GM12878 (cell line): ENCODE results near the gene AKNA. TPM values are rescaled to one million over a fixed set of nuclear protein-coding genes. Genes with fewer than 3 reads are reported as not detected.

Experiments used
- ATAC-seq: fragments of 200-7000 bp; cut with Tn5 transposase; 3 replicates; pipeline ENCODE4 v1.9.1; 2020; ENCODE audit warnings: mild to moderate bottlenecking, moderate library complexity
- BruUV-seq: library from RNA; stranded (reverse); fragments of 400-500 nt; replicated peaks from 2 replicates; lab custom pipeline; 2021; lab: Mats Ljungman, UMichigan
- CTCF ChIA-PET: fragments of 300-600 bp; sonication (Branson Sonifier 250); formaldehyde crosslinking; extraction: SDS; loops from one replicate; lab custom pipeline; 2021; ENCODE audit warnings: inconsistent platforms; lab: Yijun Ruan, JAX
- POLR2A ChIA-PET: fragments of 350-600 bp; formaldehyde crosslinking; extraction: SDS; loops from one replicate; lab custom pipeline; 2021; ENCODE audit warnings: inconsistent platforms; lab: Charles Lee
- RAD21 ChIA-PET: fragments of 300-600 bp; sonication (Branson Sonifier 250); formaldehyde crosslinking; loops from one replicate; lab custom pipeline; 2023; ENCODE audit warnings: antibody characterized with exemption; ENCODE audit not compliant: unreplicated experiment; lab: Charles Lee
- SMC1A ChIA-PET: fragments of 300-600 bp; sonication (Branson Sonifier 250); formaldehyde crosslinking; loops from one replicate; lab custom pipeline; 2023; ENCODE audit not compliant: unreplicated experiment, uncharacterized antibody; lab: Charles Lee
- DNase-seq: peaks from one replicate; pipeline ENCODE4 v3.0.0-alpha.2; 2011; ENCODE audit warnings: low read depth, low spot score
- FAIRE-seq: peaks from 3 replicates; lab custom pipeline; 2011; peaks lifted over from hg19 to GRCh38; lab: Jason Lieb, UNC
- H2AFZ ChIP-seq: 2 replicates; pipeline ENCODE4 v1.6.0; 2011; ENCODE audit warnings: low read depth, low read length, control low read depth; ENCODE audit not compliant: control insufficient read depth
- H3K27ac ChIP-seq: 2 replicates; pipeline ENCODE4 v1.5.1; 2011; ENCODE audit warnings: control low read depth; ENCODE audit not compliant: control insufficient read depth, insufficient read depth
- H3K27me3 ChIP-seq, 2 experiments: replicated peaks in 1 of 2; 2 replicates each; pipeline versions ENCODE4 v1.6.0 to v1.6.1; 2011; ENCODE audit warnings: low read length in 1 of 2; ENCODE audit not compliant: control insufficient read depth in 2 of 2, insufficient read depth in 2 of 2
- H3K36me3 ChIP-seq, 2 experiments: 2 replicates each; pipeline ENCODE4 v1.5.1; 2011; ENCODE audit warnings: low read length in 1 of 2; ENCODE audit not compliant: control insufficient read depth in 2 of 2, insufficient read depth in 2 of 2
- H3K4me1 ChIP-seq: 2 replicates; pipeline ENCODE4 v1.6.1; 2011; ENCODE audit warnings: mild to moderate bottlenecking, low read length, moderate library complexity, mixed read lengths; ENCODE audit not compliant: control insufficient read depth, insufficient read depth
- H3K4me2 ChIP-seq: 2 replicates; pipeline ENCODE4 v1.6.0; 2011; ENCODE audit warnings: control low read depth; ENCODE audit not compliant: control insufficient read depth, insufficient read depth
- H3K4me3 ChIP-seq: fragments of 200-600 bp; sonication (generic); 2 replicates; pipeline ENCODE4 v1.5.1; 2016
- H3K79me2 ChIP-seq: 2 replicates; pipeline ENCODE4 v1.6.0; 2011; ENCODE audit warnings: low read length; ENCODE audit not compliant: control insufficient read depth, insufficient read depth
- H3K9ac ChIP-seq: 2 replicates; pipeline ENCODE4 v1.8.0; 2011; ENCODE audit warnings: low read length, control low read depth, mixed read lengths; ENCODE audit not compliant: control insufficient read depth, insufficient read depth
- H3K9me3 ChIP-seq: replicated peaks from 3 replicates; pipeline ENCODE4 v1.5.1; 2011; ENCODE audit warnings: mild to moderate bottlenecking, low read length; ENCODE audit not compliant: control insufficient read depth, insufficient read depth
- H4K20me1 ChIP-seq: 2 replicates; pipeline ENCODE4 v1.6.0; 2011; ENCODE audit not compliant: control insufficient read depth, insufficient read depth
- BRCA1 ChIP-seq: IDR thresholded peaks from 2 replicates; pipeline ENCODE4 v1.6.1; 2011; ENCODE audit warnings: low read depth, low read length, improper control_type of control experiment
- RBBP5 ChIP-seq: fragments of 200-600 bp; sonication (generic); conservative IDR thresholded peaks from 2 replicates; pipeline ENCODE4 v1.6.1; 2016
- SPI1 ChIP-seq: IDR thresholded peaks from 2 replicates; pipeline ENCODE4 v1.6.1; 2011; ENCODE audit warnings: low read depth, mild to moderate bottlenecking, low read length, moderate library complexity, borderline replicate concordance; ENCODE audit not compliant: insufficient read depth
- WGBS: methylation state at CpG from one replicate; pipeline ENCODE4 v1.1.6; 2016; ENCODE audit warnings: low lambda C conversion rate; ENCODE audit not compliant: insufficient replicate concordance, insufficient coverage; ENCODE audit errors: missing lambda C conversion rate; 5-methylcytosine and 5-hydroxymethylcytosine counted together
- in situ Hi-C: fragments of 300-500 bp; cut with MboI; formaldehyde crosslinking; loops from 9 replicates; pipeline ENCODE4 v1.14.3; 2018; ENCODE audit warnings: mixed read lengths
- intact Hi-C: fragments of 100-400 bp; cut with micrococcal nuclease; formaldehyde crosslinking; loops from one replicate; pipeline ENCODE4 v1.14.2; 2022; ENCODE audit not compliant: unreplicated experiment
- polyA plus RNA-seq, 11 experiments: library from polyadenylated mRNA; depleted of rRNA in 4 of 11; unstranded in 6 of 11; stranded (reverse) in 5 of 11; fragments of >200 nt; fragmentation: Nextera tagmentation in 4 of 11; fragmentation: Illumina TruSeq in 1 of 11; extraction: Ambion mirVana in 4 of 11; extraction: Trizol in 1 of 11; gene quantifications; 1 replicate in 1 of 11; 2 replicates in 10 of 11; pipeline versions ENCODE4 v1.2.1 to v1.2.3, GENCODE V29; 2011 to 2016; ENCODE audit warnings: inconsistent platforms in 2 of 11, missing spikeins in 2 of 11, low read depth in 1 of 11
- total RNA-seq, 4 experiments: library from RNA; depleted of rRNA in 3 of 4; stranded (reverse); fragments of >200 nt in 3 of 4; fragmentation: Illumina TruSeq in 1 of 4; extraction: Trizol in 1 of 4; gene quantifications; 2 replicates each; pipeline versions ENCODE4 v1.2.1 to v1.2.3, GENCODE V29; 2013 to 2021
- TF ChIP-seq, protein P1 (sequence below): IDR thresholded peaks from 2 replicates; pipeline ENCODE4 v1.6.1; 2011; ENCODE audit warnings: low read depth, low read length, improper control_type of control experiment, borderline replicate concordance
- TF ChIP-seq, protein P2 (sequence below): fragments of 450-650 bp; IDR thresholded peaks from 2 replicates; pipeline ENCODE4 v1.6.1; 2017; ENCODE audit warnings: mild to moderate bottlenecking, low read depth, inconsistent platforms; ENCODE audit not compliant: poor library complexity, severe bottlenecking
- TF ChIP-seq, protein P3 (sequence below): fragments of 450-650 bp; IDR thresholded peaks from 2 replicates; pipeline ENCODE4 v1.6.1; 2016; ENCODE audit warnings: mild to moderate bottlenecking
- TF ChIP-seq, protein P4 (sequence below): fragments of 450-650 bp; IDR thresholded peaks from 2 replicates; pipeline ENCODE4 v1.6.1; 2017; ENCODE audit warnings: mild to moderate bottlenecking, moderate library complexity

AKNA gene
- total and polyA plus RNA-seq, 10 of the 15 experiments (the other 5 are each of a cell fraction or from before 2014, with no cell fraction given), result 1.6 to 132 (median 35.3) TPM

DNA sequence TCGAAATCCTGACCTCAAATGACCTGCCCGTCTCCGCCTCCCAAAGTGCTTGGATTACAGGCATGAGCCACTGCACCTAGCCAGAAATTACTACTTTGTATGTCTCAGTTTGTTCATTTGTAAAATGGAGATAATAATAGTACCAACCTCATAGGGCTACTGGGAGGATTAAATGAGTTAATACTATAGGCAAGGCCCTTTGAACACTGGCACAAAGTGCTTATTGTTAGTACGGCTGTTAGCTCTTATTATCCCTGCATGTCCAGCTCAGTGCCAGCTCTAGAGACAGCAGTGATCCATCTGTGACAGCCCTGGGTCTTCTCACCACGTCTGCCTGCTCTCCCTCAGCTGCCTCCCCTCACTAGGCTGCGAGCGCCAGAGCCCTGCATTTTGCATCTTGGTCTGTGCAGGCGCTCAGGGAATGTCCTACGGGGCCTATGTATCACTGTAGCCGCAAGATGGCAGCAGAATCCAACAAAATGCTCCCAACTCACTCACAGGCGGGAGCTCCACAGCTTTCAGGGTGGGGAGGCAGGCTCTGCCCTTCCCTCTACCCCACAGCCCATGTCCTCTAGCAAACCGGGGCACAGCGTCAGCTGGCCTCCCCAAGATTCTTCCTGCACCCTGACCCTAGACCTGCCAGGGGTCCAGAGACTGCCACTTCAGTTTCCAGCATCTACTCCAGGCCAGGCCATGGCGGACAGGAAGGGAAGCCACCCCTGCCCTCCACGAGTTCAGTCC, 17.7 kb upstream of the AKNA start (continued):
- TF ChIP-seq BRCA1 (no peak), RBBP5 (no peak)
- TF ChIP-seq, protein P1, sequence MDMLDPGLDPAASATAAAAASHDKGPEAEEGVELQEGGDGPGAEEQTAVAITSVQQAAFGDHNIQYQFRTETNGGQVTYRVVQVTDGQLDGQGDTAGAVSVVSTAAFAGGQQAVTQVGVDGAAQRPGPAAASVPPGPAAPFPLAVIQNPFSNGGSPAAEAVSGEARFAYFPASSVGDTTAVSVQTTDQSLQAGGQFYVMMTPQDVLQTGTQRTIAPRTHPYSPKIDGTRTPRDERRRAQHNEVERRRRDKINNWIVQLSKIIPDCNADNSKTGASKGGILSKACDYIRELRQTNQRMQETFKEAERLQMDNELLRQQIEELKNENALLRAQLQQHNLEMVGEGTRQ, result no peak
- TF ChIP-seq, all 136 proteins: peak for 10

DNA sequence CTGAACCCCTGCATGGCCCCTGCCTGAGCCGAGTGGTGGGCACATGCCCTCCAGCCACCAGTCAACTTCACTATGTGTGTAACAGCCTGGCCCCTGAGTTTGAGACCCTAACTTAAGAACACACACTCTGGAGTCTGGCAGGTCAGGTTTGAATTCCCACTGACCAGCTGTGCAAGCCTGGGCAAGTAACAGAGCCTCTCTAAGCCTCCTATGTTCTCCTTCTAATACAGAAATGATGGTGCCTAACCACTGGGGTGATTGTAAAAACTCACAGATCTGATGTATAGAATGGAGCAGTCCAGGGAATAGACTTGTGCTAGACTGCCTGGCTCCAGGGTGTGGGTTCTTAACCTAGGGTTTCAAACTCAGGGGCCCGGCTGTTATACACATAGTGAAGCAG, 16.7 kb upstream of the AKNA start:
- Histone ChIP-seq H3K36me3 (no peaks in the 10 kb centered on the region; a peak in 1 of 4 replicates), H3K4me1 (peaks cover 5% of the 10 kb centered on the region; the same call in 1 of the 2 replicates), H4K20me1 (no peaks in the 10 kb centered on the region; the same call in 1 of the 2 replicates), H3K9ac (no peak overlapping the region), H3K27ac (no peak overlapping the region), H3K27me3 (no peaks in the 10 kb centered on the region; a peak in 1 of 4 replicates), H3K79me2 (no peaks in the 10 kb centered on the region), H2AFZ (no peak overlapping the region), H3K4me2 (no peak overlapping the region), H3K9me3 (no peaks in the 10 kb centered on the region), H3K4me3 (no peak overlapping the region)
- POLR2A ChIA-PET, result interaction anchor here (0.6 to 1.5 kb wide), 5 partner anchors 64 to 232 kb away, joined by 3 to 7 read pairs (median 5); no protein-coding TSS in a partner anchor
- SMC1A ChIA-PET, result interaction anchor here (2.0 to 6.8 kb wide), 5 partner anchors 14 to 249 kb away, joined by 7 to 75 read pairs (median 13); no protein-coding TSS in a partner anchor
- RAD21 ChIA-PET, result interaction anchor here (0.7 to 7.1 kb wide), 10 partner anchors 16 to 276 kb away, joined by 3 to 69 read pairs (median 9); partner anchors contain the start of gene AKNA
- FAIRE-seq (no peak), DNase-seq (no peak), ATAC-seq (peak; percentile 9; the same call in 2 of the 3 replicates)
- 51% methylated on average over 2 of the region's 2 CpGs for WGBS
- intact Hi-C loops (no loop called here), in situ Hi-C loops (no loop called here)
- CTCF ChIA-PET, result interaction anchor here (0.6 to 7.4 kb wide), 15 partner anchors 9 to 256 kb away, joined by 3 to 115 read pairs (median 11); partner anchors contain the start of gene WHRN
- BruUV-seq, result no TSS peak
- no peak for TF ChIP-seq SPI1
- TF ChIP-seq, protein P2, sequence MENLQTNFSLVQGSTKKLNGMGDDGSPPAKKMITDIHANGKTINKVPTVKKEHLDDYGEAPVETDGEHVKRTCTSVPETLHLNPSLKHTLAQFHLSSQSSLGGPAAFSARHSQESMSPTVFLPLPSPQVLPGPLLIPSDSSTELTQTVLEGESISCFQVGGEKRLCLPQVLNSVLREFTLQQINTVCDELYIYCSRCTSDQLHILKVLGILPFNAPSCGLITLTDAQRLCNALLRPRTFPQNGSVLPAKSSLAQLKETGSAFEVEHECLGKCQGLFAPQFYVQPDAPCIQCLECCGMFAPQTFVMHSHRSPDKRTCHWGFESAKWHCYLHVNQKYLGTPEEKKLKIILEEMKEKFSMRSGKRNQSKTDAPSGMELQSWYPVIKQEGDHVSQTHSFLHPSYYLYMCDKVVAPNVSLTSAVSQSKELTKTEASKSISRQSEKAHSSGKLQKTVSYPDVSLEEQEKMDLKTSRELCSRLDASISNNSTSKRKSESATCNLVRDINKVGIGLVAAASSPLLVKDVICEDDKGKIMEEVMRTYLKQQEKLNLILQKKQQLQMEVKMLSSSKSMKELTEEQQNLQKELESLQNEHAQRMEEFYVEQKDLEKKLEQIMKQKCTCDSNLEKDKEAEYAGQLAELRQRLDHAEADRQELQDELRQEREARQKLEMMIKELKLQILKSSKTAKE, result no peak
- TF ChIP-seq, protein P3, sequence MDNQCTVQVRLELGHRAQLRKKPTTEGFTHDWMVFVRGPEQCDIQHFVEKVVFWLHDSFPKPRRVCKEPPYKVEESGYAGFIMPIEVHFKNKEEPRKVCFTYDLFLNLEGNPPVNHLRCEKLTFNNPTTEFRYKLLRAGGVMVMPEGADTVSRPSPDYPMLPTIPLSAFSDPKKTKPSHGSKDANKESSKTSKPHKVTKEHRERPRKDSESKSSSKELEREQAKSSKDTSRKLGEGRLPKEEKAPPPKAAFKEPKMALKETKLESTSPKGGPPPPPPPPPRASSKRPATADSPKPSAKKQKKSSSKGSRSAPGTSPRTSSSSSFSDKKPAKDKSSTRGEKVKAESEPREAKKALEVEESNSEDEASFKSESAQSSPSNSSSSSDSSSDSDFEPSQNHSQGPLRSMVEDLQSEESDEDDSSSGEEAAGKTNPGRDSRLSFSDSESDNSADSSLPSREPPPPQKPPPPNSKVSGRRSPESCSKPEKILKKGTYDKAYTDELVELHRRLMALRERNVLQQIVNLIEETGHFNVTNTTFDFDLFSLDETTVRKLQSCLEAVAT, result no peak
- TF ChIP-seq, protein P4, sequence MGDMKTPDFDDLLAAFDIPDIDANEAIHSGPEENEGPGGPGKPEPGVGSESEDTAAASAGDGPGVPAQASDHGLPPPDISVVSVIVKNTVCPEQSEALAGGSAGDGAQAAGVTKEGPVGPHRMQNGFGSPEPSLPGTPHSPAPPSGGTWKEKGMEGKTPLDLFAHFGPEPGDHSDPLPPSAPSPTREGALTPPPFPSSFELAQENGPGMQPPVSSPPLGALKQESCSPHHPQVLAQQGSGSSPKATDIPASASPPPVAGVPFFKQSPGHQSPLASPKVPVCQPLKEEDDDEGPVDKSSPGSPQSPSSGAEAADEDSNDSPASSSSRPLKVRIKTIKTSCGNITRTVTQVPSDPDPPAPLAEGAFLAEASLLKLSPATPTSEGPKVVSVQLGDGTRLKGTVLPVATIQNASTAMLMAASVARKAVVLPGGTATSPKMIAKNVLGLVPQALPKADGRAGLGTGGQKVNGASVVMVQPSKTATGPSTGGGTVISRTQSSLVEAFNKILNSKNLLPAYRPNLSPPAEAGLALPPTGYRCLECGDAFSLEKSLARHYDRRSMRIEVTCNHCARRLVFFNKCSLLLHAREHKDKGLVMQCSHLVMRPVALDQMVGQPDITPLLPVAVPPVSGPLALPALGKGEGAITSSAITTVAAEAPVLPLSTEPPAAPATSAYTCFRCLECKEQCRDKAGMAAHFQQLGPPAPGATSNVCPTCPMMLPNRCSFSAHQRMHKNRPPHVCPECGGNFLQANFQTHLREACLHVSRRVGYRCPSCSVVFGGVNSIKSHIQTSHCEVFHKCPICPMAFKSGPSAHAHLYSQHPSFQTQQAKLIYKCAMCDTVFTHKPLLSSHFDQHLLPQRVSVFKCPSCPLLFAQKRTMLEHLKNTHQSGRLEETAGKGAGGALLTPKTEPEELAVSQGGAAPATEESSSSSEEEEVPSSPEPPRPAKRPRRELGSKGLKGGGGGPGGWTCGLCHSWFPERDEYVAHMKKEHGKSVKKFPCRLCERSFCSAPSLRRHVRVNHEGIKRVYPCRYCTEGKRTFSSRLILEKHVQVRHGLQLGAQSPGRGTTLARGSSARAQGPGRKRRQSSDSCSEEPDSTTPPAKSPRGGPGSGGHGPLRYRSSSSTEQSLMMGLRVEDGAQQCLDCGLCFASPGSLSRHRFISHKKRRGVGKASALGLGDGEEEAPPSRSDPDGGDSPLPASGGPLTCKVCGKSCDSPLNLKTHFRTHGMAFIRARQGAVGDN, result no peak
